ENCODE measurements around the gene FBF1. TPM values are rescaled to one million over a fixed set of nuclear protein-coding genes. Genes with fewer than 3 reads are reported as not detected.
A peak's percentile ranks its signal among the peaks of the same experiment; 100 is the strongest.

FBF1 gene
- total and polyA plus RNA-seq, 2 of the 4 experiments (the other 2 are of a cell fraction), result 4.5 to 8.0 TPM

DNA sequence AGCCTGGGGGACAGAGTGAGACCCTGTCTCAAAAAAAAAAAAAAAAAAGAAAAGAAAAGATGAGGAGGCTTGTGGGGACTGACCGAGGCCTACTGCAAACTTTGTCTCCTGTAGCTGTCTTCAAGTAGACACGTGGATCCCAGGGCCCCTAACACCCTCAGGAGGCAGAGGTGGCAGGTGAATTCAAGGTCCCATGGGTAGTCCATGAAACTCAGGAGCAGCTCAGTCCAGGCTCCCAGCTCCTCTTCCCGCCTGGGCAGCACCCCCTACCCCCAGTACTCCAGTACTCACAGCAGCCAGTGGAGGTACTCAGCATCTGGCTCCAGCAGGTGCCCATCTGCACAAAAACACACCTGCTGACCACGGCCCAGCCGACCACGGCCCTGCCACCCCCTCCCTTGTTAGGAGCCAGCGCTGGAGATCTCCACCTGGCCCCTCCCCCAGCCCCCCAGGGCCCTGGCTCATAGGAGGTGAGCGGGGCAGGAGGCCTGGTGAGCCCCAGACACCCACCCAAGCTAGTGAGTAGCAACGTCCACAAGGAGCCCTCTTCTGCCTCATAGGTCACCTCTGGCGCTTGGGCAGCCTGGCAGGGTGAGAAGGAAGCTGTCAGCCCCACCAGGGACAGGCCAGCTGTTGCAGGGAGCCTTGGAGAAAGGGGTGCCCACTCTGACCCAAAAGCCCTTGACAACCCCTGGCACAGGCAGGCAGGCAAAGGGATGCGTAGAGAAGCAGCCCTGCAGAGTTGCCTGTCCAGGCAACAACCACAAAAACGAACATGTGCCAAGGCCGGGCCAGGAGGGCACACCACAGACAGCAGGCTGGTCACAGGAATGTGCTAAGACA, 39.9 kb downstream of the FBF1 start:
- H3K4me3 ChIP-seq (ENCODE audit: insufficient read depth, low read depth, low read length), result no peak overlapping the region
- no TSS peak for BruUV-seq (replicated peaks)

More for the DNA sequence above, 39.9 kb downstream of the FBF1 start:
- H2BK5ac ChIP-seq (ENCODE audit: low read depth, low read length, poor library complexity, severe bottlenecking), result no peak overlapping the region
- no peak overlapping the region for H2BK15ac ChIP-seq (ENCODE audit: low read depth, low read length)
- no peaks in the 10 kb centered on the region for H4K20me1 ChIP-seq (ENCODE audit: insufficient read depth, low read length)
- H3K9me3 ChIP-seq (ENCODE audit: control insufficient read depth, insufficient read depth, low read length), result no peaks in the 10 kb centered on the region
- no peak overlapping the region for H2AFZ ChIP-seq (replicated peaks; ENCODE audit: low read length, poor library complexity)
- H4K91ac ChIP-seq (ENCODE audit: insufficient read depth, low read depth, low read length), result no peak overlapping the region
- peaks cover 30% of the 10 kb centered on the region for H3K36me3 ChIP-seq (ENCODE audit: control insufficient read depth, insufficient read depth, low read length)
- H2AK5ac ChIP-seq (ENCODE audit: low read depth, low read length), result no peak overlapping the region
- H3K79me1 ChIP-seq (ENCODE audit: low read depth in 1 of 2, low read length in 2 of 2), result peaks cover 11 to 31% of the 10 kb centered on the region in 2 experiments
- H2AK9ac ChIP-seq (replicated peaks; ENCODE audit: low read depth, low read length, poor library complexity), result peak overlapping the region; percentile 9
- no peak overlapping the region for H3K23ac ChIP-seq (ENCODE audit: low read depth, low read length)
- H3K14ac ChIP-seq (replicated peaks; ENCODE audit: low read depth, low read length), result no peak overlapping the region
- H3K27ac ChIP-seq (ENCODE audit: insufficient read depth, low read length), result no peak overlapping the region
- ChIA-PET CTCF (no interaction called here), POLR2A (ENCODE audit: unreplicated experiment) (no interaction called here)
- H4K5ac ChIP-seq (ENCODE audit: low read depth, low read length), result no peak overlapping the region
- in situ Hi-C loops (cut with MboI; ENCODE audit: low sequenced_read_pairs), result loop anchor here (10.0 kb wide), 1 partner anchor 384 kb away; no protein-coding TSS in a partner anchor
- ATAC-seq (ENCODE audit: low read depth) (no peak), DNase-seq (no peak)
- no peak overlapping the region for H2BK20ac ChIP-seq (ENCODE audit: low read depth, low read length)
- no peaks in the 10 kb centered on the region for H3K27me3 ChIP-seq (ENCODE audit: control insufficient read depth, insufficient read depth, low read length)
- no peak overlapping the region for H3K4ac ChIP-seq (ENCODE audit: low read depth, low read length)
- TF ChIP-seq RCOR1 (IDR thresholded peaks at IDR 0.05; ENCODE audit: insufficient replicate concordance, low read length) (no peak), CHD1 (IDR thresholded peaks at IDR 0.05; ENCODE audit: low read depth, low read length) (no peak), SMC3 (IDR thresholded peaks at IDR 0.05; ENCODE audit: low read depth, low read length) (no peak), BHLHE40 (IDR thresholded peaks at IDR 0.05; ENCODE audit: low read depth, low read length) (no peak), ELK1 (IDR thresholded peaks at IDR 0.05; ENCODE audit: borderline replicate concordance, low read depth, low read length) (no peak), RAD21 (IDR thresholded peaks at IDR 0.05; ENCODE audit: low read length) (no peak), POLR2A (IDR thresholded peaks at IDR 0.05; ENCODE audit: low read depth, low read length) (no peak)
- WGBS, 2 experiments (ENCODE audit: extremely low coverage in 2 of 2, insufficient read length in 1 of 2), result 86% methylated on average over 2 of the region's 13 CpGs; no CpG with 5 or more reads in 1 of the 2 experiments
- H3K56ac ChIP-seq (ENCODE audit: extremely low read depth, insufficient read depth, low read length), result no peak overlapping the region
- no peak overlapping the region for H4K8ac ChIP-seq (ENCODE audit: low read depth in 2 of 2, low read length in 2 of 2)
- no peak overlapping the region for H3K9ac ChIP-seq (ENCODE audit: low read depth, low read length)
- intact Hi-C loops (cut with micrococcal nuclease), result loop anchor here (10.0 kb wide), 1 partner anchor 174 kb away; the partner anchor contains the start of genes GALR2, SRP68 and ZACN
- peaks cover 5% of the 10 kb centered on the region for H3K4me1 ChIP-seq (ENCODE audit: control insufficient read depth, insufficient read depth, low read length)
- H2BK120ac ChIP-seq (ENCODE audit: low read depth, low read length), result no peak overlapping the region
- H3K4me2 ChIP-seq (ENCODE audit: low read depth, low read length), result no peak overlapping the region
- 0 out of 2 replicates have a peak, but pooled peaks cover 4% of the 10 kb centered on the region for H3K9me1 ChIP-seq (ENCODE audit: insufficient read depth, low read length)
- H3K18ac ChIP-seq (ENCODE audit: low read depth, low read length), result no peak overlapping the region
- dilution Hi-C loops (cut with HindIII; ENCODE audit: low sequenced_read_pairs, unreplicated experiment), result no loop called here
